GM04503 (cell line): Measurements from ENCODE around the gene RET.
"Not testable (repeated sequence)": the region's sequence is repeated elsewhere in the genome, so short reads cannot be mapped to it uniquely, and the experiment has no call there.

Experiments
- DNase-seq: peaks from one replicate; pipeline ENCODE4 v3.0.0-alpha.2; 2012; ENCODE audit warnings: low read depth

RET gene

DNA sequence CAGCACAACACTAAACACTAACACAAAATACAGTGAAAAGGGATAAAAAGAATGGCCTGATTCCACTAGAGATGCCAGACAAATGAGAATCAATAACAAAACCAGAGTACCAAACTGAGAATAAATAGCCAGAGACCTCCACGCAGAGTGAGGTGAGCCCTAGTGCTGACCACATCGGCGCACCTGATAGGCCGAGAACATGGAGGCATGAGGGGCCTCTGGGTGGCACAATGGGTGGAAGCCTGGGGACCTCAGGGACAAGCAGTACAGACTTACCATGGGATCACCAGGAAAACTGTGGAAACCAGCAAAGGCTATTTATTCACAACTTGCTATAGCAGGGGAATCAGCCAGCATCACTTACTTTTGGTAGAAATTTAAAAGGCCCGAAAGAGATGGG lies 59.6 kb downstream of the RET start:
- DNase-seq = no peak

DNA sequence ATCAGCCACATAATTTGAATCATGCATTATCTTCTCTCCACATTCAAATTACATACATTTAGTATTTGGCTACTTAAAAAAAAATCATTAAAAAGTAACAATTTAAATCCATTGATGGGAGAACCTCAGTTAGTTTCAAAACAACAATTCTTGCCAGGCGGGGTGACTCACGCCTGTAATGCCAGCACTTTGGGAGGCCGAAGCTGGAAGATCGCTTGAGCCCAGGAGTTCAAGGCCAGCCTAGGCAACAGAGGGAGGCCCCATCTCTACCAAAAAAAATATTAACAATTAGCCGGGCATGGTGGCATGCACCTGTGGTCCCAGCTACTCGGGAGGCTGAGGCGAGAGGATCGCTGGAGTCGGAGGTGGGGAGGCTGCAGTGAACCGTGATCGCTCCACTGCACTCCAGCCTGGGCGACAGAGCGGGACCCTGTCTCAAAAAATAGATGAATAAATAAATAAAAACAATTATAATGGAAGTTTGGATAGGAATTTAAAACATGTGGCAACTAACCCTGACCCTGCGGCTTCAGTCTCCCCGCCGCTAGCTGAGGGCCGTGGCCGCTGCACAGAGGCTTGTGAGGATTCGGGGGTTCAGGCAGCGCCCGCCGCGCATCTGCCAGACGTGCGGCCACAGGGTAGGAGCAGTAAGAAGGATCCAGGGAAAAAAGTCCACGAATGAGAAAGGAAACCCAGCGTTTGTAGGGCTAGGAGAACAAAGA lies 60.3 kb downstream of the RET start:
- no peak for DNase-seq

DNA sequence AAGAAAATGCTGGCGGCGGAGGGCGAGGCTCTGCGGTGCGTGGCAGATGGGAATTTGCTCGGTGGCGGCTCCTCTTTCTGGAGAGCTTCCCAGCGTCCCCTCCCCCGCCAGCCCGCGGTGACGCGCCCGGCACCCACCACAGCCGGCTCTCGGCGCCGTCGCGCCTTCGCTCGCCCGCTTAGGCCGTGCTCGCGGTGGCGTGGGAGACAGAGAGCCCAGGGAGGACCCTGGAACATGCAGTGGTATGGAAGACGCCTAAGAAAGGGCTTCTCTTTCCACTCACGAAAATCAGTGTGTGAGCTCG lies 60.8 kb downstream of the RET start:
- DNase-seq = no peak

DNA sequence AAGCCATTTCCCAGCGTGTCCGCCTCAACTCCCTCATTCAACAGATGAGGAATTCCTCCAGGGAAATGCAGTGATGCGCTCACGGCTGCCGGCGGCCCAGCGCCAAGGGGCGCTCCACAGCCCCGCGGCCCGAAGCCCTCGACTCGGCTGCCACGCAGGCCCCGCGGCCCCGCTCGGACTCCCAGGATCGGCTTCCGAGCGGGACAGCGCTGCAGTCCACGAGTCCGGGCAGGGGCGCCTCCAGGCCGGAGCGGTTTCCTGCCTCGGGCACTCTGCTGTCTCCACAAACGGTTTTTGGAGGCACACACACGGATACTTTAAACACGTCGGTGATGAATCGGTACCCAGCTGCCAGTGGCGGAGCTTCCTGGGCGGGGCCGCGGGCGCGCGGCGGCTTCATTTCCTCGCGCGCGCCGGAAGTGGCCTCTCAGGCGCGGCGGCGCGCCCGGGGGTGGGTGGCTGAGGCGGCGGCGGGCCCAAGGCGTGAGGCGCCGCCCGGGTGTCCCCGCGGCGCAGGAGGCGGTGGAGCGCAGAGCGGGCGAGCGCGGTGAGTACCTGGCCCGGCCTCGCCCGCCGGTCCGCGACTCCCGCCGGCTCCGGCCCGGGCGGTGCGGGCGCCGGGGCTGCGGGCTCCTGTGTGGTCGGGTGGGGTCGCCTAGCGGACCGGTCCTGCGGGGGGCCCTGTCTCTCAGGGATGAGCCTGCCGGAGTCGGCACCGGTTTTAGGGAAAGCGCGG lies 61.3 kb downstream of the RET start, which contains the start of gene CSGALNACT2:
CSGALNACT2 (plus strand) TSS at position 425 of the 736 bp plus-strand sequence. CDS start 16,705 bp downstream, outside the sequence.
- peak; percentile 56 for DNase-seq

DNA sequence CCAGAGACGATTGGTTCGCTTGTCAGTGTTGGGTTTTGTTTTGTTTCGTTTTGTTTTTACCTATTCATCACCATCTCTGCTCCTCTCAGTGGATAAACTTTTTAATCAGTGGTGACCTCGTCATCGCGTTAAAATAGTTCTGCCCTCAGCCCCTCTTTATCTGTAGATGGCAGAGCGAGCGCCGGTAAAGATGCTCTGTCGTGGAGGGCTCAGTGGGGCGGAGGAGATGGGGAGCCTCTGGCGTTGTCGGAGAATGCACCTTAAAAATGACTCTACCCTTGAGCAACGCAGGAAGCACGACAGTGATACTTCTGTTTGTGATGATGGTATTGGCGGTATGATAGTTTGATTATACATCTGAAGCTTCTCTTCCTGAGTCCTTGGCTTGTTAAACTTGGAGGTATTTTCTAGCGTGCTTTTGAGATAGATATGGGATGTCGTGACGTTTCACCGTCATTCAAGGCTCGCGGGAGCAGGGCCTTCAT lies 61.9 kb downstream of the RET start:
- DNase-seq = no peak

DNA sequence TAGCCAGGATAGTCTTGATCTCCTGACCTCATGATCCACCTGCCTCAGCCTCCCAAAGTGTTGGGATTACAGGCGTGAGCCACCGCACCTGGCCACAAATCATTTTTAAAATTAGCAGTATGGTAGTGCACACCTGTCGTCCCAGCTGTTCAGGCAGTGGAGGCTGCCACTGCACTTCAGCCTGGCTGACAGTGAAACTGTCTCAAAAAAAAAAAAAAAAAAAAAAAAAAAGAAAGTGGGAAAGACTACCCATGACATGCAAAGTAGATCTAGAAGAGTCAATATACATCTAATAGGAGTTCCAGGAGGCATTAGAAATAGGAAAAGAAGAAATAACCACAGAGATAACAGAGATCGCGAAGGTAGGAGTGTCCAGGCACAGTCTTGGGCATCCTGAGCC lies 64.6 kb downstream of the RET start:
- DNase-seq = no peak

DNA sequence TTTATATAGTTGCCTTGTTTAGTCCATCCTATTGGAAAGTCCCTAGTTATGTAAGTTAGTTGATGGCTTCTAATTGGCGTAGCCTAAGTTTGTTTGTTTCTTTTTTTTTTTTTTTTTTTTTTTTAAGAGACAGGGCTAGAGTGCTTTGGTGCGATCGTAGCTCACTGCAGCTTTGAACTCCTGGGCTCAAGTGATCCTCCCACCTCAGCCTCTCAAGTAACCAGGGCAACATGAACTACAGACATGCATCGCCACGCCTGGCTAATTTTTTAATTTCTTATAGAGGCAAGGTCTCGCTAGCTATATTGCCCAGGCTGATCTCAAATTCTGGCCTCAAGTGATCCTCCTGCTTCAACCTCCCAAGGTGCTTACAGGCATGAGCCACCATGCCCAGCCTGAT lies 68.4 kb downstream of the RET start:
- DNase-seq = no peak

DNA sequence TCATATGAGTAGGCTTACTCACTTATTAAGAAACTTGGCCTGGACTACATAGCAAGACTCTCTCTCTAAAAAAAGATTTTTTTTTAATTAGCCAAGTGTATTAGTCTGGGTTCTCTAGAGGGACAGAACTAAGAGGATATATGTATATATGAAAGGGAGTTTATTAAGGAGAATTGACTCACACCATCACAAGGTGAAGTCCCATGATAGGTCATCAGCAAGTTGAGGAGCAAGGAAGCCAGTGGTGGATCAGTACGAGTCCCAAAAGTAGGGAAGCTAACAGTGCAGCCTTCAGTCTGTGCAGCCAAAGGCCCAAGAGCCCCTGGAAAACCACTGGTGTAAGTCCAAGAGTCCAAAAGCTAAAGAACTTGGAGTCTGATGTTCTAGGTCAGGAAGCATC lies 69.1 kb downstream of the RET start:
- DNase-seq = not testable (repeated sequence)

DNA sequence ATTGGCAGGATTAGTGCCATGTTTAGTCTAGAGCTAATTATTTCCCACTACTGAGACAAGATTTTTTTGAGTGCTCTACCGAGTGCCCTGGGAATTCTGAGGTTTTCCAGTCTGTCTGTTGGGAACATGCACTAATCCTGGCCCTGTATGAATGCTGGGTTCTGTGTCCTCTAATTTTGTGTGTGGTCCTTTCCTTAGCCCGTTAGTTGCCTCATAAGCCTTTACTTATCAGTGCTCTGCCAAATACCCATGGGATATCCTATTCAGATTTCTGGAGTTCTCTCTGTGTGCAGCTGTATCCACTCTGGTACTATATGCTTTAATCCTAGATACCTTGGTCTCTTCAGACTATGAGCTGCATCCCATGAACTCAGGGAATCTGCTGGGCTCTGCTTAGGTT lies 74.5 kb downstream of the RET start:
- no peak for DNase-seq

DNA sequence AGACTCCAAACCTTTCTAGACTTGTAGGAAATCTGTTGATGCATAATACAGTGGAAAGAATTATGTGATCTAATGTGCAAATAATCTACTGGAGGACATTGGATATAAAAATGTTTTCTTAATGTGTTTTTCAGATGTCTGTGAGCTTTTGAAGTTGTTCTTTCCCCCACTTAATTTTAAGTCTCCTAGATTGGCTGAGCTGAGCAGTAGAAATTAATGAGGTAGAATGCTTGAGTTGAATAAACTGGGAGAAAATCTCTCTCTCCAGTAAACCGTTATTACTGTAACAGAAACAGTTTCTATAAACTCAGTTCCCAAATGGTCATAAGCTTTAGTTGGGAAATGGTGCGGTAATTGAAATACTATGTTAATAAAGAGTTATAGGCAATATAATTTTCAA lies 77.0 kb downstream of the RET start:
- no peak for DNase-seq

DNA sequence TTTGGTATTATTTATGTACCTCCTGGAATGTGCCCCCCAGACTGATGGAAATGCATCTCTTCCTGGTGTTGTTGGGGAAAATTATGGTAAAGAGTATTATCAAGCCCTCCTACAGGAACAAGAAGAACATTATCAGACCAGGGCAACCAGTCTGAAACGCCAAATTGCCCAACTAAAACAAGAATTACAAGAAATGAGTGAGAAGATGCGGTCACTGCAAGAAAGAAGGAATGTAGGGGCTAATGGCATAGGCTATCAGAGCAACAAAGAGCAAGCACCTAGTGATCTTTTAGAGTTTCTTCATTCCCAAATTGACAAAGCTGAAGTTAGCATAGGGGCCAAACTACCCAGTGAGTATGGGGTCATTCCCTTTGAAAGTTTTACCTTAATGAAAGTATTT lies 78.4 kb downstream of the RET start:
- no peak for DNase-seq

DNA sequence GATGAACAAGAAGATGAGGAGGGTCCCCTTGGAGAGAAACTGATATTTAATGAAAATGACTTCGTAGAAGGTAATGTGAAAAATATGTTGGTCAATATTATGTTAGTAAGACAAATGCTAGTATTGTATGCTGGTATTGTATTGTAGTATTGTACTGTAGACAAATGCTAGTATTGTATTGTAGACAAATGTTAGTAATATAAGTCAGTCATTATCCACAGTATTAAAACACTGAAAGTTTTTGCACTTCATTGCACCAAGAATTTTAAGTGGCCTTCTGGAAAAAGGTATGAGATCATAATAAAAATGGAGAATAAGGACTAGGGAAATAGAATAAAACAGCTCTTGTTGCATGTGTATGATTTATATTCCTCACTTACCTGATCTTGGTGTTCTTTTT lies 78.9 kb downstream of the RET start:
- DNase-seq = no peak

DNA sequence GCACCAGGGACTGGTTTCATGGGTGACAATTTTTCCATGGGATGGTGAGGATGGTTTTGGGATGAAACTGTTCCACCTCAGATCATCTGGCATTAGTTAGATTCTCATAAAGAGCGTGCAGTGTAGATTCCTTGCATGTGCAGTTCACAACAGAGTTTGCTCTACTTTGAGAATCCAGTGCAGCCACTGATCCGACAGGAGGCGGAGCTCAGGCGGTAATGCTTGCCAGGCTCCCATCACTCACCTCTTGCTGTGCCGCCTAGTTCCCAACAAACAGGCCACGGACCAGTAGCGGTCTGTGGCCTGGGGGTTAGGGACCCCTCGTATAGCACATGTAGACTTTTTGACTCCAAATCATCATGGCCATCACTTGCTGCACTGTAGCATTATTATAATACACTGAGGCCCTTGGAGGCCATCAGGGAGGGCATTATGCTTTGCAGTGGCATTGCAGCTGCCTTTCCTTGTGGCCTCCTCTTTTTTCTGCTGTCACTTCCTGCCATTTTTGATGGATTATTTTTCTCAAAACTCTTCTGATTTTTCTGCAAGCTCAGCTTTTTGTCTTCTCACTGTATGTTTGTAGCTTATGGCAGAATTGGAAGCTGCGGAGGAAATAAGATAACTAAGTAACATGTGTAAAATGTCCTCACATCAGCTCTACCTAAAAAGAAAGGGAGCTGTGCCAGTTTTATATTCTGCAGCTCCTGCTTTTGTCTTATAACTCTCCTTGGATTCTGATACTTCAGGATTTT lies 79.9 kb downstream of the RET start:
- DNase-seq = no peak

DNA sequence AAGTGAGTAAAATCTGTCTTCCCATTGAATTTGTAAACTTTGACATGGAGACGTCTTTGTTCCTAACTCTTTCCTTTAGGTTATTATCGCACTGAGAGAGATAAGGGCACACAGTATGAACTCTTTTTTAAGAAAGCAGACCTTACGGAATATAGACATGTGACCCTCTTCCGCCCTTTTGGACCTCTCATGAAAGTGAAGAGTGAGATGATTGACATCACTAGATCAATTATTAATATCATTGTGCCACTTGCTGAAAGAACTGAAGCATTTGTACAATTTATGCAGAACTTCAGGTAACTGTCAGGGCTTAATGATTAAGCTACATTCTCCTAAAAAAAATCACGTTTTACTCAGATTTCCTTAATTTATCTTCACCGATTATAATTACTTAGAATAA lies 81.8 kb downstream of the RET start:
- DNase-seq = no peak

DNA sequence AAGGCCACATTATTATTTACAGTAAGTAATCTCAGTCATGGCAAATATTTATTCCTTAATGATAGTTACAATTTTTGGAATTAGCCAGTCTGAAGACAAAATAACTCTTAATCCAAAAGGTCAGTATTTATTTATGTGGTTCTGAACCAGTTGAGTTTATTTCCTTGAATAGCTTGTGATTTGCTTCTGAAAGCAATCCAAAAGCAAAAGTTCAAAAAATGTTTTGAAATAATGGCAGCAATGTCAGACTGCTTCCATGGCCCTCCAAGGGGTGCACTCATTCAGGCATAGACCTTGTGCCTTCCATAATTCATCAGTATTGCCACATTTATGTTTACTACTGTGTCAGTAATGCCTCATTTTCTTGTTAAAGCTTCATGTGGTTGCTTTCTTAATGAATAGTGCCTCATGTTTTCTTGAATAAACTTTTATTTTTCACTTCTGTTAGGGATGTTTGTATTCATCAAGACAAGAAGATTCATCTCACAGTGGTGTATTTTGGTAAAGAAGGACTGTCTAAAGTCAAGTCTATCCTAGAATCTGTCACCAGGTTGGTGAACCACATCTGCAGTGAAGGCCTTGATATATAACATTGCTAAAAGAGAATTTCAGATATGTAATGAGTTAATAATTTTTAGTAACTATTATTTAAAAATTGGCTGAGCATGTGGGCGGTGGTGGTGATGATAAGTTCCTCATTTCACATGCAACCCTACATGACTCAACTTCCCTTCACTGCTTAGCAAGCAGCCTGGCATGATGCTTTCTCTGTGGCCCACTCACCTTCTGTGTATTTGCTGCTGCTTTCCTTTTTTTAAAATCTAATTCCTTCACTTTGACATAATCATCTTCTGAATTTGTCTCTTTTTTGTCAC lies 83.4 kb downstream of the RET start:
- DNase-seq = peak; percentile 31

DNA sequence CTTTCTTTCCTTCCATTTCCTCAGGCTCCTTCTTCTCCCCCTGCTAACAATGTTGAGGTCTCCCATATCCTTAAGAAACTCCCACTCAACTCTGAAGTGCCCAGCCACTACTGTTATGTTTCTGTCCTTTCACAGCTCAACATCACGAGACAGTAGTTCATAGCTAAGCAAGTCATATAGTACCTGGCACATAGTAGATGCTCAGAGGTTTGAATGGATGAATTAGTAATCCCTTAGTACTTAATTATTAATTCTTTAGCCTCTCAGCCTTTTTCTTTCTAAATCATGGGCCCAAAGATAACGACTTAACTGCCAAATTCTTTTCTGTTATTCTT lies 84.0 kb downstream of the RET start:
- DNase-seq = no peak

DNA sequence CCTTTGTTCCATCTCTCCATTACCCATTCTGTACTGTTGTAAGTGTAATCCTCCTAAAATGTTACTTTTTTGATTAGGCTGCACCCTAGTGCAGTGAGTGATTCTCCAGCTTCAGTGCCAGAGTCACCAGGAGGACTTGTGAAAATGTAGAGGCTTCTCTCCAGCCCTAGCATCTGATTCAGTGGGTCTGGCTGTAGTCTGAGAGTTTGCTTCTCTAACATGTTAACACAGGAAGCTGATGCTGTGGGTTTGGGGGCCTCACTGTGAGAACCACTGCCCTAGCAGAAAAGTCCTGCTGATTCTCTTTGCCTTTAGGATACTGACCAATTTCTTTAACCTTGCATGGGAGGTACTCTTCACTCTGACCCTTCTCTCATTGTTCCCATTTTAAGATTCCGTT lies 85.7 kb downstream of the RET start:
- no peak for DNase-seq

DNA sequence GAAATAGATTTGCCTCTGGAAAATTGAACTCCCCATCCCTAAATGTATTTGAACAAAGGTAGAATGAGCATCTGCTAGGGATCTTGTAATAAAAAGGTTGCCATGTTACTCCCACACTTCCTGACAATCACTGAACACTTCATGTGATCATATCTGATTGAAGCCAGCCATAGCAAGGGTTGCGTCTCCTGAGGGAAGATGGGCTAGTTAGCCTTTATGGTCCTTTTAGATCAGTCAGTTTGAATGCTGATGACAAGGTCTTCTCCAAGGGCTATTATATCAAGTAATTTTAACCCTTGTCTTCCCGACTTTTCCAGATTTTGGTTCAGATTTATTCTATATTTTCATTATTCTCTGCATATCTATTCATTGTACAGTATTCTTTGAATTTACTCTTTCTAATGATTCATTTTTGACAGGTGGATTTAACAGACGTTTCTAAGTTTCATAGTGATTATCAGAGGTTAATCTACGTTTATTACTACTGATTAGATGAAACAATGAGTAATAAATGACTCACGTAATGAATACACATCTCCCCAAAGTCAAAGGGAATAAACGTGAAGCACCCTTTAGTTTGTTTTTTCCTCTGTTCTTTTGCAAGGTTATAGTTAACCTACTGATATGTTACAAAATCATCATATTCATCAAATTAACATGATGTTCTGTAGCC lies 89.5 kb downstream of the RET start:
- DNase-seq = no peak

DNA sequence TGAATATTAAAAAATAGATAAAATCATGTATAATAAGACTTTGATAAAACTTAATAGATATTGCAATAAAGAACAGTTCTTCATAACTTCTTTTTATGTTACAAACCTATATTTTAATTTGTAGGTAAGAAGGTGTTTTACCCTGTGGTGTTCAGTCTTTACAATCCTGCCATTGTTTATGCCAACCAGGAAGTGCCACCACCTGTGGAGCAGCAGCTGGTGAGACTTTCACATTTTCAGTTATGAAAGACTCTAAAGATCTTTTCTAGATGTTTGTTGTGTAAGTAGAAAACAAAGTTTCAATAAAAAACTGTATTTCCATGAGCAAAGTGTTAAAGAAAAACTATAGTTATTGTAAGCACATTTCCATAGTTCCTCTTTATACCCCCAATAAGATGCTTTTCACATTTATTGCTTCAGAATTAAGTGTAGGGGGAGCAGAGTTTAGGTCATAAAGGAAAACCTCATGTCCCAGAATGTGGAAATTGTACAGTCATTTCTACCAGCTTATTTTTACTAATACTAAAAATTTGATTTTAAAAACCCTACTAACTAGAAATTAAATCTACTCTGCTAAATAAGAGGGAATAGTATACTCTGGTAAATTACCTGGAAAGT lies 90.1 kb downstream of the RET start:
- no peak for DNase-seq

DNA sequence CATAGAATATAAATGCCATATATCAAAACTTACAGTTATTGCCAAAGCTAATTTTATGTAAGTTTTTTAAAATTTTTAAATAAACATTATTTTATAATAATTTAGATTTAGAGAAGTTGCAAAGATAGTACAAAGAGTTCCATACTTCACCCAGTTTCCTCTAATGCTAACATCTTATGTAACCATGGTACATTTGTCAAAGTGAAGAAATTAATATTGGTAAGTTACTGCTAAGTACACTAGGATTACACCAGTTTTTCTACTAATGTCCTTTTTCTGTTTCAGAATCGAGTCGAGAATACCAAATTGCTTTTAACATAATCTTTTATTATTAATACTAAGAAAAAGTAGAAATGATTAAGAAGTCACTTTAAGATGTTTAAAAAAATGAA lies 90.6 kb downstream of the RET start:
- DNase-seq = no peak

DNA sequence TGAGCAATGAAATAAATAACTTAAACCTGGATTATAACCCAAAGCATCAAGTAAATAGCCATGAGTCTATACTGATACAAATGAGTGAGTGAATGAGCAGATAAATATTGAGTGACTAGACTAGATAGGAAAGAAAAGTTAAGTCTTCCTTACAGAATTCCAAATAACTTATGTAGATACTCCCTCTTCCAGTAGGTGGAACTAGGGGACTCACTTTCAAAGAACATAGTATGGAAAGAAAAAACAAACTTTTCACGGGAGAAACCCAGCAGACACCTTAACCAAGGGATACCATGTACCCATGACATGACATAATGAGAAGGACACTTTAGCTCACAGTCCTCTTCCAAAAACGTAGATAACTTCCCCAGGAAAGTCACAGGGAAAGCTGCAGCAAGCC lies 93.6 kb downstream of the RET start:
- DNase-seq = no peak
